ELF-1 (cell line): Measurements from ENCODE around the gene GSDME.
"Not testable (repeated sequence)": the region's sequence is repeated elsewhere in the genome, so short reads cannot be mapped to it uniquely, and the experiment has no call there.

ENCODE experiments used
- DNase-seq: peaks from one replicate; pipeline ENCODE4 v3.0.0-alpha.2; 2016; ENCODE audit warnings: low read depth, low spot score

Gene GSDME

GRCh38 chr7:24742506-24743162 lies 14.6 kb downstream of the GSDME start:
- DNase-seq = no peak

DNA sequence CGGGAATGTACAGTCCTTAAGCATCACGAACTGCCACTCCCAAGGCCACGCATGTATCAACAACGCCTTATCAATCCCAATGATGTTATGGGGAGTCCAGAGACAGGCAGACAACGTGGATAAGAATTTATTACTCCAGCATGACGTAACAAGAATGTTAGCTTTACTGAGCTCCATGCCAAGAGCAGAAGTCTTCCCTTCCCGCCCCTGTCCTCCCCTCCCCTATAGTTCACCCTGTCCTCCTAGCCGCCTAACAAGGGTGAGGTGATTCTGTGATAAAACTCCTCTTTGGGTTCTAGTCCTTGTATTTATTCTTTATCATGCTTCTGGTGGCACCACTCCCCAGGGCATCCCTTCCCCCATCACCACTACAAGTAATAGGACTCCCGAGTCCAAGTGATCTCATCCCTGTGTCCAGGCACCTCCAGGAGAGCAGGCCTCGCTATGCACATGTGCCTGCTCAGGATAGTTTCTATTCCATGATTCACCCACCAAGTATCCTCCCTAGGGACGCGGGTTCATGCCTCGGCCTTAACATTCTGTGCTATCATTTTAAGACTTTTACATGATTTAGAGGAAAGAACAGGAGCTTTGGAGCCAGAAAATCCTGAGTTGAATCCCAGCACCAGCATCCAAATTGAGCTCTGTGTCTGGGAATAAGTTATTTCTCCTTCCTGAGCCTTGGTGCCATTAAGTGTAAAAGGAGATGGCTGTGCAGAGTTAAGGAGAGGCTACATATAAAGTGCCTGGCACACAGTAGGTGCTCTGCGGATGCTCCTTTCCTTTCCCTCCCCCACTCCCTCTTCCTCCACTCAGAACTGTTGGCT lies 15.4 kb downstream of the GSDME start:
- peak; percentile 56 for DNase-seq

DNA sequence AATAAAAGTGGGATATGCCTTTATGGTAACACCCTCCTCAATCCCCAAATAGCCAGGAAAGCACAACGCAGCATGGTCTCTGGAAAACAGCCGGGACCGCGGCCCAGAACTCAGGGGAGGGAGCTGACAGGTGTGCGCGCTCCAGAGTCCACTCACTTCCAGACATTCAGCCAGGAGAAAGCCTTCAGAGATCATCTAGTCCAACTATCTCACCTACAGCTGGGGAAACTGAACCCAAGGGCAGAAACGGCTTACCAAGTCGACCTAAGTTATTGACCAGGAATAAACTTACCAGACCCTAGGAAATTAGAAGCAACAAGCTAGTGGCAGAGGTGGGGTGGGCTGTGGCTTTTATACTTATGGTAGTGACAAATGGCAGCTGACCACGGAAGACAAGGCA lies 16.4 kb downstream of the GSDME start:
- DNase-seq = no peak

DNA sequence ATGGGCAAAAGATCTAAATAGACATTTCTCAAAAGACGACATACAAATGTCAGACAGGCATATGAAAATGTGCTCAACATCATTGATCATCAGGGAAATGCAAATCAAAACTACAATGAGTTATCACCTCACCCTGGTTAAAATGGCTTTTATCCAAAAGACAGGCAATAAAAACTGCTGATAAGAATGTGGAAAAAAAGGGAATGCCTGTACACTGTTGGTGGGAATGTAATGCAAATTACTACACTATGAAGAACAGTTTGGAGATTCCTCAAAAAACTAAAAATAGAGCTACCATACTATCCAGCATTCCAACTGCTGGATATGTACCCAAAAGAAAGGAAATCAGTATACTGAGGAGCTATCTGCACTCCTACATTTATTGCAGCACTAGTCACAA lies 18.0 kb downstream of the GSDME start:
- DNase-seq = no peak

DNA sequence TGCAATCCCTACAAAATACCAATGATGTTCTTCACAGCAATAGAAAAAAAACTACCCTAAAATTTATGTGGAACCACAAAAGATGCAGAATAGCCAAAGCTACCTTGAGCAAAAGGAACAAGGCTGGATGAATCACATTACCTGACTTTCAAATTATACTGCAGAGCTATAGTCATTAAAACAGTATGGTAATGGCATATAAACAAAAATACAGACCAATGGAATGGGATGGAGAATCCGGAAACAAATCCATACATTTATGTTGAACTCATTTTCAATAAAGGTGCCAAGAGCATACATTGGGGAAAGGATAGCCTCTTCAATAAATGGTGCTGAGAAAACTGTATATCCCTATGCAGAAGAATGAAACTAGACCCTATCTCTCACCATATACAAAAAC lies 18.7 kb downstream of the GSDME start:
- DNase-seq = no peak

DNA sequence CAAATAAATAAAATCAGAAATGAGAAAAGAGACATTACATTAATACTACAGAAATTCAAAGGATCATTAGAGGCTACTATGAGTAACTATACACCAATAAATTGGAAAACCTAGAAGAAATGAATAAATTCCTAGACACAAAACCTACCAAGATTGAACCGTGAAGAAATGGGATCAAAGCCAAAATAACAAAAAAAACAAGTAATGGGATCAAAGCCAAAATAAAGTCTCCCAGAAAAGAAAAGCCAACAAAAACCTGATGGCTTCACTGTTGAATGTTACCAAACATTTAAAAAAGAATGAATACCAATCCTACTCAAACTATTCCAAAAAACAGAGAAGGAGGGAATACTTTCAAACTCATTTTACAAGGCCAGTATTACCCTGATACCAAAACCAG lies 20.0 kb downstream of the GSDME start:
- no peak for DNase-seq

DNA sequence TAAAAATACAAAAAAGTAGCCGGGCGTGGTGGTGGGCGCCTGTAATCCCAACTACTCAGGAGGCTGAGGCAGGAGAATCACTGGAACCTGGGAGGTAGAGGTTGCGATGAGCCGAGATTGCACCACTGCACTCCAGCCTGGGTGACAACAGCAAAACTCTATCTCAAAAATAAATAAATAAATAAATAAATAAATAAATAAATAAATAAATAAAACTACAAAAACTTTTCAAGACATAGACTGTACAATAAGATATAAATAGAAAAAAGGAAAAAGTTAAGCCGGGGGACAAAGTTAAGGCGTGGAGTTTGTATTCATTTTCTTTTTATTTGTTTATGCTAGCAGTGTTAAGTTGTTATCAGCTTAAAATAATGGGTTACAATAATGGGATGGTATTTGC lies 21.7 kb downstream of the GSDME start:
- DNase-seq = not testable (repeated sequence)

GRCh38 chr7:24734306-24734705 lies 23.0 kb downstream of the GSDME start:
- no peak for DNase-seq

GRCh38 chr7:24733414-24734060 lies 23.7 kb downstream of the GSDME start:
- peak; percentile 34 for DNase-seq

GRCh38 chr7:24732646-24733413 lies 24.4 kb downstream of the GSDME start:
- peak; percentile 39 for DNase-seq

DNA sequence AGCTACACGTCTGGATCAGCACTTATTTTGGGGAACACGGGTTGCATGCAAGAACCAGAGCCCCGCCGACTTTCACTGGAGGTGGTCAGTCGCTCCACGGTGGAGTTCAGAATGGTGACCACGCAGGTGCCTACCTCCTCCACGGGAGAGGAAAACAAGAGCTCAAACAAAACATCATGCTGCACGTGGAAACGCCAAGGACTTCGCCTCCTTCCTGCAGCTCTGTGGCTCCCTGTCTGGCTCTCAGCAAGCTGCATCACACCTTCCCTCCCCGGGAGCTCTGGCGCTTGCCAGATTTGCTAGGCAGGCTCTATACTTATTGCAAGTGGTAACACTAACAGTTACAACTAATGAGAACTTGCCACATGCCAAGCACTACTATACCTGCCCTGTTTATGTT lies 26.0 kb downstream of the GSDME start:
- no peak for DNase-seq

DNA sequence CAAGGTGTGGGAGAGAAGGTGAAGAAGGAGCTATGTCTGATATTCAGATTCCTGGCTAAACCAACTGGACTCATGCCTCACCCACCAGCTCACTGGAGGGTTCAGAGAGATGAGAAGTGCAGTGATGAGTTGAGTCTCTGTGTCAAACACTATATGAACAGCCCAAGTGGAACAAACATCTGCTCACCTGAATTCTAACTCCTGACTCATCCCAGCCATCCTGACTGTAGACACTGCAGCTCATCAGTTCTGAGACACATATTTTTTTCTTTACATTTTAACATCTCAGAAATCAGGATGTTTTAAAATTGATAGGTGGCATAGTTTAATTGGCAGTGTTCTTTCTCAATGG lies 27.3 kb downstream of the GSDME start:
- DNase-seq = no peak

DNA sequence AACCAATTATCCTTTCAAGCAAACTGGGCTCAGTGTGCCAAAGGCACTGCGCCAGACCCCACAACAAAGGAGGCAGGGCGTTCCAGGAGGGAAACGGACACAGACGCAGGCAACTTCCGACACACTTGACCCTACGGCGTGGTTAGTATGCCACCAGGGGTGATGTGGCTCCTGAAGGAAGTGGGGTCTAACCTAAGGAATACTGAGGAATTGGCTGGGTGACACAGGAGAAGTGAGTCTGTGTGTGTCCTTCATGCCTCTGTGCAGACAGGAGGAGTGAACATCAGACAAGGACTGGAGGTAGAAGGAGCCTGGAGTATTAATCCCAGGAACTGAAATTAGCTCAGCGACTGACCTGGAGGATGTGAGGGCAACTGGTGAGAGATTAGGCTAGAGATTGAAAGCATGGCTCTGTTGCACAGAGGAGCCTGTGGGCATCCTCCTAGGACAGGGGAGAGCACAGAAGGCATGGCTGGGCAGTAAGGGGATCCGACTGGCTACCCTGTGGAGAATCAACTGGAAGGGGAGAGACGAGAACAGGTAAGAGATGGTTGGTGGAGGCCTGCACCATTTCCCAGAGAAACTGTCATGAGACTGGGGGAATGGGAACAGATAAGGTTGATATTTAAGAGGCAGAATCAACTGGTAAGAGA lies 27.8 kb downstream of the GSDME start:
- DNase-seq = no peak

- DNase-seq = no peak
Measured at GRCh38 chr7:24728503-24729364, 28.5 kb downstream of the GSDME start.

GRCh38 chr7:24728121-24728500 lies 29.2 kb downstream of the GSDME start:
- no peak for DNase-seq

- DNase-seq = no peak
Measured at GRCh38 chr7:24727154-24728120, 29.8 kb downstream of the GSDME start.

DNA sequence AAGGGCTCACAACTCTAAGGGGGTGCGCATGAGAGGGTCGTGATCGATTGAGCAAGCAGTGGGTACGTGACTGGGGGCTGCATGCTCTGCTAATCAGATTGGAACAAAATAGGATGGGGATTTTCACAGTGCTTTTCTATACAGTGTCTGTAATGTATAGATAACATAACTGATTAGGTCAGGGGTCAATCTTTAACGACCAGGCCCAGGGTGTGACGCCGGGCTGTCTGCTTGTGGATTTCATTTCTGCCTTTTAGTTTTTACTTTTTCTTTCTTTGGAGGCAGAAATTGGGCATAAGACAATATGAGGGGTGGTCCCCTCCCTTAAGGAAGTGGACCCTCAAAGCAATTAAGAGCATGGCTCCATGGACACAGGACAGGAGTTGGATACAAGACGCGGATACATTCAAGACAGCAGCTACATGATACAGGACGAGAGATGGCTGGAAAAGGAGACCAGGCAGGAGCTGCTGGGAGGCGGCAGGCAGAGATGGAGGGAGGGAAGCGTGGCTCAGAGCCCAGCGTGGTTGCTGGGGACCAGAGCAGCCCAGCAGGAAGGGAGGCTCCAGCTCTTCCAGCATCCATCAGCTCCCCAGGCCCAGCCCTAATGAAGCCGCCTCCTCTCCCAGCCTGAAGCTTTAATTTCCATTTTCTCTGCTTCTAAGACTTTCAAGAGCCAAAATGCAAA lies 31.6 kb downstream of the GSDME start:
- no peak for DNase-seq

GRCh38 chr7:24724451-24725190 lies 32.6 kb downstream of the GSDME start:
- DNase-seq = no peak
